ENCODE results near the gene UBE2S. TPM values are rescaled to one million over a fixed set of nuclear protein-coding genes. Genes with fewer than 3 reads are reported as not detected.

The UBE2S gene
- total RNA-seq, 2 experiments from 2014 or later = 294 to 307 TPM

GRCh38 chr19:55446060-55446459, 38.5 kb upstream of the UBE2S start:
- no peak overlapping the region for H3K27ac Mint-ChIP-seq
- H3K4me1 Mint-ChIP-seq (ENCODE audit: low read depth) = peaks cover 19% of the 10 kb centered on the region
- CTCF ChIA-PET = no interaction called here
- H3K36me3 Mint-ChIP-seq (ENCODE audit: low read depth) = no peaks in the 10 kb centered on the region
- DNase-seq = no peak
- H3K27me3 Mint-ChIP-seq (ENCODE audit: low read depth) = peaks cover 47% of the 10 kb centered on the region
- intact Hi-C loops (cut with micrococcal nuclease) = no loop called here
- no peak overlapping the region for H3K4me3 Mint-ChIP-seq
- no peaks in the 10 kb centered on the region for H3K9me3 Mint-ChIP-seq

GRCh38 chr19:55444646-55445045, 37.1 kb upstream of the UBE2S start:
- H3K36me3 Mint-ChIP-seq (ENCODE audit: low read depth) = no peaks in the 10 kb centered on the region
- no peak overlapping the region for H3K27ac Mint-ChIP-seq
- CTCF ChIA-PET = interaction anchor here (1.0 kb wide), 1 partner anchor 59 kb away, joined by 4 read pairs; no protein-coding TSS in a partner anchor
- H3K4me1 Mint-ChIP-seq (ENCODE audit: low read depth) = peaks cover 18% of the 10 kb centered on the region
- H3K9me3 Mint-ChIP-seq = no peaks in the 10 kb centered on the region
- H3K27me3 Mint-ChIP-seq (ENCODE audit: low read depth) = peaks cover 47% of the 10 kb centered on the region
- no peak for DNase-seq
- H3K4me3 Mint-ChIP-seq = no peak overlapping the region
- intact Hi-C loops (cut with micrococcal nuclease) = no loop called here

DNA sequence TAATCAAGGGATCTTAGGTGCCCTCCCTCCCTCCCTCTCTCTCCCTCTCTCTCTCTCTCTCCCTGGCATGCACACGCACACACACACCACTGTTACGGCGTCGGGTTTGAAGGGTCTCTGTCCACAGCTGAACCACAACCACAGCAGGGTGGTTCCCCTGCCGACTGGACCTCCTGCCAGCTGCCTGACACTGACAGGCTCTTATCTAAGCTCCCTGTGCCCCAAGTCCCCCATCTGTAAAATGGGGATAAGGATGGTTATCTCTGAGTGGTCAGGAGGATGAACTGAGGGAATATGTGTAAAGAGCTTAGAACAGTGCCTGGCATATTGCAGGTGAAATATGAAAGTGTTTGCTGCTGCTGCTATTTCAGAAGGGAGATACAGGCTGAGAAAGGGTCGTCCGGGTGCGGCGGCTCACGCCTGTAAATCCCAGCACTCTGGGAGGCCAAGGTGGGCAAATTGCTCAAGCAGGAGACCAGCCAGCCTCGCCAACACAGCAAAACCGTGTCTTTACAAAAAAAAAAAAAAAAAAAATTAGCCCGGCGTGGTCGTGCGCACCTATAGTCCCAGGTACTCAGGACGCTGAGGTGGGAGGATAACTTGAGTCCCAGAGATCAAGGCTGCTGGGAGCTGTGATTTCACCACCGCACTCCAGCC, 36.4 kb upstream of the UBE2S start:
- H3K27ac Mint-ChIP-seq = no peak overlapping the region
- CTCF ChIA-PET = interaction anchor here (0.6 to 1.3 kb wide), 2 partner anchors 16 to 23 kb away, joined by 3 to 4 read pairs; no protein-coding TSS in a partner anchor
- no peaks in the 10 kb centered on the region for H3K36me3 Mint-ChIP-seq (ENCODE audit: low read depth)

GRCh38 chr19:55443045-55443823, 35.6 kb upstream of the UBE2S start, which contains the start of gene SHISA7:
TSS of gene SHISA7 (minus strand) at chr19:55443300. CDS start at chr19:55442863, 437 bp downstream.
- no peaks in the 10 kb centered on the region for H3K9me3 Mint-ChIP-seq
- no peak within 1 kb of the TSS for H3K27ac Mint-ChIP-seq
- no peaks in the 10 kb centered on the region for H3K36me3 Mint-ChIP-seq (ENCODE audit: low read depth)
- CTCF ChIA-PET = interaction anchor here (0.6 to 1.3 kb wide), 2 partner anchors 15 to 24 kb away, joined by 3 to 4 read pairs; no protein-coding TSS in a partner anchor
- peaks cover 61% of the 10 kb centered on the region for H3K27me3 Mint-ChIP-seq (ENCODE audit: low read depth)
- no peak for DNase-seq
- no peak within 1 kb of the TSS for H3K4me3 Mint-ChIP-seq
- intact Hi-C loops (cut with micrococcal nuclease) = no loop called here
- H3K4me1 Mint-ChIP-seq (ENCODE audit: low read depth) = peaks cover 18% of the 10 kb centered on the region

More for the DNA sequence above, 36.4 kb upstream of the UBE2S start:
- intact Hi-C loops (cut with micrococcal nuclease) = no loop called here
- Mint-ChIP-seq H3K9me3 (no peaks in the 10 kb centered on the region), H3K27me3 (ENCODE audit: low read depth) (peaks cover 54% of the 10 kb centered on the region), H3K4me3 (no peak overlapping the region), H3K4me1 (ENCODE audit: low read depth) (peaks cover 18% of the 10 kb centered on the region)
- no peak for DNase-seq

GRCh38 chr19:55442372-55442961, 34.9 kb upstream of the UBE2S start:
- no peak overlapping the region for H3K27ac Mint-ChIP-seq
- no peaks in the 10 kb centered on the region for H3K9me3 Mint-ChIP-seq
- no peak for DNase-seq
- no peaks in the 10 kb centered on the region for H3K36me3 Mint-ChIP-seq (ENCODE audit: low read depth)
- CTCF ChIA-PET = no interaction called here
- intact Hi-C loops (cut with micrococcal nuclease) = no loop called here
- peaks cover 65% of the 10 kb centered on the region for H3K27me3 Mint-ChIP-seq (ENCODE audit: low read depth)
- H3K4me3 Mint-ChIP-seq = no peak overlapping the region
- peaks cover 18% of the 10 kb centered on the region for H3K4me1 Mint-ChIP-seq (ENCODE audit: low read depth)

DNA sequence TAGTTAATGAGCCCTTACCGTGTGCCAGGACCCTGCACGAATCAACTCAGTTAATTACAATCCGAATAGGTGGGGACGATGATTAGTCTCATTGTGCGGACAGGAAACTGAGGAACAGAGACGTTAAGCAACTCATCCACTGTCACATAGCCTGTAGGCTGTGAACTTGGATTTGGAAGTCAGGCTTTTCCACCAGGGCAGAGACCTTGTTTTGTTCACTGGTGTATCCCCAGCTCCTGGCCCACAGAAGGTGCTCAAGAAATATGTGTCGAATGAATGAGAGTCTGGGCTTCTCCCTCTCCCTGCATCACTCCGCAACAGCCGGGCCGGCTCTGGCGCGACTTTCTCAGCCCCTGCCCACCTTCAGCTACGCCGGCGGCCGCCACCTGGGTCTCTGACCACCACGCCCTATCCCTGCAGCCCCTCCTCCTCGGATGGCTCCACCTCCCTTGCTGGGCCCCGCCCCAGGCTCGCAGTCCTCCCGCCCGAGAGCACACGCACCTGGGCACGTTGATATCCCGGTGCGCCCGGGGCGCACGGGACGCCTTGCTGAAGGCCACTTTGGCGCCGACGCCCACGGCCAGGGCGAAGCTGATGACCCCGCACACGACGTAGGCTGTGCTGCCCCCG, 34.2 kb upstream of the UBE2S start:
- Mint-ChIP-seq H3K27ac (no peak overlapping the region), H3K4me3 (no peak overlapping the region), H3K27me3 (ENCODE audit: low read depth) (peaks cover 71% of the 10 kb centered on the region), H3K4me1 (ENCODE audit: low read depth) (peaks cover 18% of the 10 kb centered on the region), H3K36me3 (ENCODE audit: low read depth) (no peaks in the 10 kb centered on the region), H3K9me3 (no peaks in the 10 kb centered on the region)
- DNase-seq = no peak
- intact Hi-C loops (cut with micrococcal nuclease) = no loop called here
- CTCF ChIA-PET = no interaction called here

- no peak overlapping the region for H3K27ac Mint-ChIP-seq
- DNase-seq = no peak
- H3K27me3 Mint-ChIP-seq (ENCODE audit: low read depth) = peaks cover 75% of the 10 kb centered on the region
- peaks cover 18% of the 10 kb centered on the region for H3K4me1 Mint-ChIP-seq (ENCODE audit: low read depth)
- CTCF ChIA-PET = no interaction called here
- intact Hi-C loops (cut with micrococcal nuclease) = no loop called here
- no peaks in the 10 kb centered on the region for H3K36me3 Mint-ChIP-seq (ENCODE audit: low read depth)
- no peaks in the 10 kb centered on the region for H3K9me3 Mint-ChIP-seq
- no peak overlapping the region for H3K4me3 Mint-ChIP-seq
Measured at GRCh38 chr19:55441319-55441691, 33.7 kb upstream of the UBE2S start.

GRCh38 chr19:55440411-55441105, 33.0 kb upstream of the UBE2S start:
- peaks cover 18% of the 10 kb centered on the region for H3K4me1 Mint-ChIP-seq (ENCODE audit: low read depth)
- no peak overlapping the region for H3K27ac Mint-ChIP-seq
- intact Hi-C loops (cut with micrococcal nuclease) = no loop called here
- H3K36me3 Mint-ChIP-seq (ENCODE audit: low read depth) = no peaks in the 10 kb centered on the region
- DNase-seq = no peak
- CTCF ChIA-PET = no interaction called here
- peaks cover 72% of the 10 kb centered on the region for H3K27me3 Mint-ChIP-seq (ENCODE audit: low read depth)
- H3K4me3 Mint-ChIP-seq = no peak overlapping the region
- no peaks in the 10 kb centered on the region for H3K9me3 Mint-ChIP-seq

DNA sequence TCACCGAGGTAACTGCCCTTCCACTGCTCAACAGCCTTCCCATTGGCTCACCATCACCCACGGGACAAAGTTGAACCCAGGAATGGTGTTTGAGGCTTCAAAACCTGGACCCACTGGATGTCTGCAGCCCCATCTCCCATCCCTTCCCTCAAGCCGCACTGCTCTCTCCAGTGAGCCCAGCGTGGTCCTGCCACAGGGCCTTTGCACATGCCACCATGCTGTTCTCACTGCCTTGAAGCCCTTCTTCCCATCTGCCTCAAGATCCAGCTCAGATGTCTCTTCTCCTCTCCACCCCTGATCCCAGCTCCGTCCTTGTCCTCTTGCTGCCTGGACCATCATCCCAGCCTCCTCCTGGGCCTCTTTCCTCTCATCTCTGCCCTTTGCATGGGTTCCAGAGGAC, 31.5 kb upstream of the UBE2S start:
- no peak for DNase-seq
- Mint-ChIP-seq H3K4me3 (no peak overlapping the region), H3K27ac (no peak overlapping the region), H3K27me3 (ENCODE audit: low read depth) (peaks cover 59% of the 10 kb centered on the region), H3K36me3 (ENCODE audit: low read depth) (no peaks in the 10 kb centered on the region), H3K4me1 (ENCODE audit: low read depth) (peaks cover 18% of the 10 kb centered on the region), H3K9me3 (no peaks in the 10 kb centered on the region)
- CTCF ChIA-PET = interaction anchor here (0.6 kb wide), 1 partner anchor 1478 kb away, joined by 3 read pairs; no protein-coding TSS in a partner anchor
- intact Hi-C loops (cut with micrococcal nuclease) = no loop called here

DNA sequence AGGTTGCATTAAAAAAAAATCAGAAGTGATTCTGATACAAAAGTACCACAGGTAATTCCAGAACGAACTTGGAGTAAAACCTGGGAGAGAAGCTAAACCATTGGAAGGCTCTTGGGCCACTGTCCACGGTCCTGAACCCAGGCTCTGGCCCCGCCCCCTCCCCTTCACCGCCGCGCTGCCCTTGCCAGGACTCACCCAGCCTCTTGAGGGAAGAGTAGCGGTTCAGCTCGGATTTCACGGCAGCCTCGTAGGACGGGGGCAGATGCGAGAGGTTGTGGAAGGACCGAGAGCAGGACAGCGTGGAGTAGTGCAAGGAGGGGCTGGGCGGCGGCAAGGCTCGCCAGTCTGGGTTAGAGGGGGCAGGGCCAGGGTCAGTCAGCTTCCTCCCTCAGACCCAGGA, 29.8 kb upstream of the UBE2S start:
- Mint-ChIP-seq H3K36me3 (ENCODE audit: low read depth) (no peaks in the 10 kb centered on the region), H3K4me3 (no peak overlapping the region), H3K4me1 (ENCODE audit: low read depth) (peaks cover 14% of the 10 kb centered on the region), H3K9me3 (no peaks in the 10 kb centered on the region), H3K27ac (no peak overlapping the region), H3K27me3 (ENCODE audit: low read depth) (peaks cover 51% of the 10 kb centered on the region)
- CTCF ChIA-PET = interaction anchor here (0.6 kb wide), 1 partner anchor 37 kb away, joined by 3 read pairs; no protein-coding TSS in a partner anchor
- intact Hi-C loops (cut with micrococcal nuclease) = no loop called here
- DNase-seq = peak; percentile 47

DNA sequence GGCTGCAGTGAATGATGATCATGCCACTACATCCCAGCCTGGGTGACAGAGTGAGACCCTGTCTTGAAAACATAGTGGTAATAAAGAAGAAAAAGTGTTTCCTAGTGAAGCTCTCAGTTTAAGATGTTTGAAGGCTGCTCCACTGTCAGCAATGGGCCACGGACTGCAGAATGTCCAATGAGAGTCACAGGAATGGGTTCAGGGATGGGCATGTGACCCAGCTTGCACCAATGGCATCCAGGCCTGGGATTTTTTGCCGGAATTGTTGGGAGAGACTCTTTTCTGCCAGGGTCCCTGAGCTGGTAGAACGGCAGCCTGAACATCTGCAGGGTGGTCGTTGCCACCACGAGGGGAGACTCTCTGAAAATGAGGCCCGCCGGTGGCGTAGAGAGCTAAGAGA, 29.3 kb upstream of the UBE2S start:
- intact Hi-C loops (cut with micrococcal nuclease) = no loop called here
- no peak overlapping the region for H3K27ac Mint-ChIP-seq
- no peak overlapping the region for H3K4me3 Mint-ChIP-seq
- H3K27me3 Mint-ChIP-seq (ENCODE audit: low read depth) = peaks cover 54% of the 10 kb centered on the region
- CTCF ChIA-PET = interaction anchor here (0.6 kb wide), 1 partner anchor 38 kb away, joined by 3 read pairs; no protein-coding TSS in a partner anchor
- H3K4me1 Mint-ChIP-seq (ENCODE audit: low read depth) = peaks cover 12% of the 10 kb centered on the region
- no peaks in the 10 kb centered on the region for H3K9me3 Mint-ChIP-seq
- no peak for DNase-seq
- H3K36me3 Mint-ChIP-seq (ENCODE audit: low read depth) = no peaks in the 10 kb centered on the region

- Mint-ChIP-seq H3K4me1 (ENCODE audit: low read depth) (no peaks in the 10 kb centered on the region), H3K36me3 (ENCODE audit: low read depth) (no peaks in the 10 kb centered on the region), H3K9me3 (no peaks in the 10 kb centered on the region), H3K27ac (no peak overlapping the region), H3K27me3 (ENCODE audit: low read depth) (peaks cover 54% of the 10 kb centered on the region), H3K4me3 (no peak overlapping the region)
- CTCF ChIA-PET = no interaction called here
- intact Hi-C loops (cut with micrococcal nuclease) = no loop called here
- no peak for DNase-seq
Measured at GRCh38 chr19:55435020-55435419, 27.4 kb upstream of the UBE2S start.

Measured in activated naive CD4-positive, alpha-beta T cell treated with anti-CD3 and anti-CD28 coated beads for 36 hours (primary cell).